Choroid plexus epithelial cell (primary cell): ENCODE data around the gene PPM1E.
"Not testable (repeated sequence)": the region's sequence is repeated elsewhere in the genome, so short reads cannot be mapped to it uniquely, and the experiment has no call there.

Source experiments
- DNase-seq: peaks from one replicate; pipeline ENCODE4 v3.0.0-alpha.2; 2010; ENCODE audit warnings: low read depth
- H3K4me3 ChIP-seq: 2 replicates; pipeline ENCODE4 v1.5.1; 2011; ENCODE audit warnings: low read depth, mild to moderate bottlenecking, control low read depth, low read length, moderate library complexity
- CTCF ChIP-seq: conservative IDR thresholded peaks from 2 replicates; pipeline ENCODE4 v1.5.1; 2011; ENCODE audit warnings: low read depth, mild to moderate bottlenecking, control low read depth, inconsistent platforms, low read length, moderate library complexity

The PPM1E gene

GRCh38 chr17:58779446-58779845 is 23.8 kb downstream of the PPM1E start:
- no peak for DNase-seq
- no peak for TF ChIP-seq CTCF
- no peak overlapping the region for H3K4me3 ChIP-seq

GRCh38 chr17:58783380-58783779 is 27.7 kb downstream of the PPM1E start:
- no peak for TF ChIP-seq CTCF
- no peak for DNase-seq
- no peak overlapping the region for H3K4me3 ChIP-seq

GRCh38 chr17:58785097-58785496 is 29.4 kb downstream of the PPM1E start:
- H3K4me3 ChIP-seq = no peak overlapping the region
- DNase-seq = no peak
- no peak for TF ChIP-seq CTCF

GRCh38 chr17:58786586-58787295 is 31.1 kb downstream of the PPM1E start:
- no peak overlapping the region for H3K4me3 ChIP-seq
- peak; percentile 92 for DNase-seq
- no peak for TF ChIP-seq CTCF

GRCh38 chr17:58788199-58788598 is 32.5 kb downstream of the PPM1E start:
- H3K4me3 ChIP-seq = no peak overlapping the region
- no peak for DNase-seq
- TF ChIP-seq CTCF = no peak

- no peak overlapping the region for H3K4me3 ChIP-seq
- no peak for DNase-seq
- no peak for TF ChIP-seq CTCF
Measured at GRCh38 chr17:58789160-58789559, 33.5 kb downstream of the PPM1E start.

GRCh38 chr17:58789831-58790230 is 34.2 kb downstream of the PPM1E start:
- DNase-seq = no peak
- no peak for TF ChIP-seq CTCF

GRCh38 chr17:58794508-58794907 is 38.9 kb downstream of the PPM1E start:
- not testable (repeated sequence) for DNase-seq, H3K4me3 ChIP-seq

More at GRCh38 chr17:58789831-58790230, 34.2 kb downstream of the PPM1E start:
- H3K4me3 ChIP-seq = no peak overlapping the region
